HuH-7 (cell line): Measurements from ENCODE around the gene RBL2.
"Not testable (repeated sequence)": the region's sequence is repeated elsewhere in the genome, so short reads cannot be mapped to it uniquely, and the experiment has no call there.

ENCODE experiments used
- DNase-seq: peaks from one replicate; pipeline ENCODE4 v3.0.0; 2011; ENCODE audit warnings: low spot score

RBL2 gene

DNA sequence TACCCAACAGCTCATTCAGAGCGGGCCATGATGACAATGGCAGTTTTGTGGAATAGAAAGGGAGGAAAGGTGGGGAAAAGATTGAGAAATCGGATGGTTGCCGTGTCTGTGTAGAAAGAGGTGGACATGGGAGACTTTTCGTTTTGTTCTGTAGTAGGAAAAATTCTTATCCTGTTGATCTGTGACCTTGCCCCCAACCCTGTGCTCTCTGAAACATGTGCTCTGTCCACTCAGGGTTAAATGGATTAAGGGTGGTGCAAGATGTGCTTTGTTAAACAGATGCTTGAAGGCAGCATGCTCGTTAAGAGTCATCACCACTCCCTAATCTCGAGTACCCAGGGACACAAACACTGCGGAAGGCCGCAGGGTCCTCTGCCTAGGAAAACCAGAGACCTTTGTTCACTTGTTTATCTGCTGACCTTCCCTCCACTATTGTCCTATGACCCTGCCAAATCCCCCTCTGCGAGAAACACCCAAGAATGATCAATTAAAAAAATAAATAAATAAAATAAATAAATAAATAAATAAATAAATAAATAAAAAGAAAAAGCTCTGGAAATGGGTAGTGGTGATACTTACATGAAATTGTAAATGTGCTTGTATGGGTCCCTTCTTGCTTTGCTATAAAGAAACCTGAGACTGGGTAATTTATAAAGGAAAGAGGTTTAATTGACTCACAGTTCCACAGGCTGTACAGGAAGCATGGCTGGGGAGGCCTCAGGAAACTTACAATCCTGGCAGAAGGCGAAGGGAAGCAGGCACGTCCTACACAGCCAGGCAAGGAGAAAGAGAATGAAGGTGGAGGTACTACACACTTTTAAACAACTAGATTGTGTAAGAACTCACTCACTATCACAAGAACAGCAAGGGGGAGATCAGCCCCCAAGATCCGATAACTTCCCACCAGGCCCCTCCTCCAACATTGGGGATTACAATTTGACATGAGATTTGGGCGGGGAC is 105.8 kb downstream of the RBL2 start:
- not testable (repeated sequence) for DNase-seq
